HK-2 (cell line): Measurements from ENCODE around the gene LILRB2.
A peak's percentile ranks its signal among the peaks of the same experiment; 100 is the strongest.
"Not testable (repeated sequence)": the region's sequence is repeated elsewhere in the genome, so short reads cannot be mapped to it uniquely, and the experiment has no call there.

ENCODE experiments used
- DNase-seq: peaks from one replicate; pipeline ENCODE4 v3.0.0-alpha.2; 2018; ENCODE audit not compliant: unreplicated experiment

The LILRB2 gene

GRCh38 chr19:54242234-54242633 is 38.7 kb downstream of the LILRB2 start:
- not testable (repeated sequence) for DNase-seq

GRCh38 chr19:54240372-54241336 is 40.3 kb downstream of the LILRB2 start:
- not testable (repeated sequence) for DNase-seq

DNA sequence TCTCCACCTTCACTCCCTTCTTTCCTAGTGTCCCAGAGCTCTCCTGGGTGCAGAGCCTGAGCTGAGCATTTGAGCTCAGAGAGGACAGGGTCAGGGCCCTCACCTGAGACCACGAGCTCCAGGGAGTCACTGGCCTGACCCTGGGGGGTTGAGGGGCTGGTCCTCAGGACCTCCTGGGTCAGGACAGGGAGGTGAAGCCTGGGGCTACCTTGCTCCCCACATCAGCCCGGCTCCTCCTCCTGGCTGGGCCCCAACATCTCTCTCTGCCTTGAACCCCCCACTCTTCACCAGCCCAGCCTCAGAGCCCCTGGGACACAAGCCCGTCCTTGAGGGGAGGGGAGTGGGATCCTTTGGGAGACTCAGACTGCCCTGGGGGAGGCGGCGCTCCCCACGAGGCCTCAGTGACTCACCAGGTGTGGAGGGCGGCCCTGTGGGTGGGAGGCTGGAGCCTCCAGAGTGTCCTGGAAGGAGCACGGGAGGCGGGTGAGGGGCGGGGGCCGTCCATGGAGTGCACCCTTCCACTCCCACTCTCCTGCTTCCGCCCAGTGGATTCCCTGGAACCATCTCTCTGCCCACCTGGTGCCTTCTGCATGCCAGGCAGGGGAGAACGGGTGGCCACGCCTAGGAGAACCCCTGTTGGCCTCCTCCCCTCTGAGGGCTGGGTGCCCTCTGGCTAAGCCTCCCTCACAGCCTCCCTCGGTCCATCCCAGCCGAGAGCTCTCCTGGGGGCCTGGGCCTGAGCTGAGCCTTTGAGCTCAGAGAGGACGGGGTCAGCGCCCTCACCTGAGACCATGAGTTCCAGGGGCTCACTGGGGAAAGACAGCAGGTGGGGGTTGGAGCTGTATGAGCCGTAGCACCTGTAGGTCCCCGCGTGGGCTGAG is 41.2 kb downstream of the LILRB2 start:
- DNase-seq = not testable (repeated sequence)

GRCh38 chr19:54233941-54234340 is 47.0 kb downstream of the LILRB2 start:
- no peak for DNase-seq

DNA sequence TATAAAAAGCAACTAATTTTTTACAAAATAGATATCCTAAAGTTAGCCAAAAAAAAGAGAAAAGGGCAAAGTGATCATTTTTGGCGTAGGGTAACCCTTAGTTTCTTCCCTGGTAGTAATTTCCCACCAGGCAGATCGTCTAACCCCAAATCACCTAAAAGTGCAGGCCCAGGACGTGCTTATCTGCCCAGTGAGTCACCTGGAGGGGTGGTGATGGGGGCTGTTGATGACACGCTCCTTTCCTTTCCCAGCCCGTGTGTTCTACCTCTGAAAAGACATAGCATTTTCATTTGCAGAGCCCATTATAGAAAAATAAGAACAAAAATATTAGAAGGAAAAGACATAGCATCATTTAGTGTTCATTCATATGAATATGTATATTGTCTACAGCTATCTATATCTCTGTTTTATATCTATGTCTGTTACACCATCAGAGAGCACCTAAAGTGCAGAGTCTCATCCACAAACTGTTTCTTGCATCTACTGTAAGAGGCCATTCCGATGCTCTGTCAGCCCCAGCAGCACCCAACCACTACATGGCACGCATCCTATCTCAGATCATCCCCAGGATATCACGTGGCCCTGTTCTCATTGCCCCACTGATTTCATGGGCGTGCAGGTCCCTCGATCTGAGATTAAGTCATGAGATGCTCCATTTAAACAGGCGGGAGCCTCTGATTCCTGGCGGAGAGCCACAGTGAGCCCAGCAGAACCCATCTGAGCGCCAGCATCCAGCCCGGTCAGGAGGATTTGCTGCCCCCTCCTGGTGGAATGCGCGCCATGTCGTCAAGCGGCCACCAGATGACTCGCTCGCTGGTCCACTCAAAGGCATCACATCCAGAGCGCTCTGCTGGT is 49.6 kb downstream of the LILRB2 start:
- peak; percentile 87 for DNase-seq

DNA sequence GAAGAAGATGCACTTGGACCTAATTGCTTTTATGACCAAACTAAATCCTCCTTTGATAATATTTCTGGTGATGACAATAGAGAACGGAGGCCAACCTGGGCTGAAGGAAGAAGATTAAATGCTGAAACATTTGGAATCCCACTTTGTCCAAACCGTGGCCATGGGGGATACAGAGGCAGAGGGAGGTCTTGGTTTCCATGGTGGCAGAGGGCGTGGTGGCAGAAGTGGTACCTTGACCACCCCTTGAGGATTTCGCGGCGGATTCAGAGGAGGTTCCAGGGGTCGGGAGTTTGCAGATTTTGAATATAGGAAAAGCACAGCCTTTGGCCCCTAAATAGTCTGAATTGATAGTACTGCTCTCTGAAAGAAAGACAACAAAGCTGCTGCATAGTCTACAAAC is 50.9 kb downstream of the LILRB2 start:
- DNase-seq = no peak

GRCh38 chr19:54229146-54229545 is 51.8 kb downstream of the LILRB2 start:
- DNase-seq = no peak

DNA sequence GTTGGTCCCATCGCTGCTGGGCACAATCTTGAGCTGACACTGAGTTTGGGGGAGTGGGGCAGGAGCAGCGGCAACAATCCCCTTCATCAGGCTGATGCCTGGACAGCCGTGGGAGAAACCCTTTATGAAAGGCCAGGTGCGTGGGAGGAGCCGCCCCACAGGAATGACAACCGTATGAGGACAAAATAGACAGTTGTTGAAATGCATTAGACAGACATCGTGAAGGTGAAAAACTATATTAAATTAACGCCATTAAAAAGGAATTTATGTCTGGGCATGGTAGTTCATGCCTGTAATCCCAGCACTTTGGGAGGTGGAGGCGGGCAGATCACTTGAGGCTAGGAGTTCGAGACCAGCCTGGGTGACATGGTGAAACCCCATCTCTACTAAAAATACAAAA is 56.3 kb downstream of the LILRB2 start:
- not testable (repeated sequence) for DNase-seq

GRCh38 chr19:54223937-54224281 is 57.0 kb downstream of the LILRB2 start:
- DNase-seq = not testable (repeated sequence)
